ENCODE data around the gene PARP16. TPM values are rescaled to one million over a fixed set of nuclear protein-coding genes. Genes with fewer than 3 reads are reported as not detected.

PARP16 gene
- 10 to 100 TPM; 12.3 TPM for total RNA-seq

GRCh38 chr15:65286704-65287519, at the start of gene PARP16:
PARP16 (minus strand) TSS chr15:65286883; CDS start chr15:65286426, 457 bp downstream.
- no peaks in the 10 kb centered on the region for H3K27me3 Mint-ChIP-seq
- intact Hi-C loops (cut with micrococcal nuclease), result loop anchor here (1.0 to 5.0 kb wide), 2 partner anchors 9 to 40 kb away; partner anchors contain the start of gene RNU5A-1

GRCh38 chr15:65335278-65336055, 48.8 kb upstream of the PARP16 start:
- DNase-seq, result no peak
- POLR2A ChIA-PET, result no interaction called here
- H3K4me3 Mint-ChIP-seq, result no peak overlapping the region
- H3K27ac Mint-ChIP-seq, result no peak overlapping the region
- no peaks in the 10 kb centered on the region for H3K36me3 Mint-ChIP-seq
- H3K27me3 Mint-ChIP-seq, result peaks cover 4% of the 10 kb centered on the region
- intact Hi-C loops (cut with micrococcal nuclease), result no loop called here
- CTCF ChIA-PET, result no interaction called here
- H3K9me3 Mint-ChIP-seq, result no peaks in the 10 kb centered on the region
- H3K4me1 Mint-ChIP-seq (ENCODE audit: low read depth), result no peaks in the 10 kb centered on the region

More at GRCh38 chr15:65286704-65287519, at the start of gene PARP16:
- H3K36me3 Mint-ChIP-seq, result peaks cover 5% of the 10 kb centered on the region
- peak within 1 kb of the TSS; percentile 77 for H3K27ac Mint-ChIP-seq
- H3K9me3 Mint-ChIP-seq, result no peaks in the 10 kb centered on the region
- ChIA-PET CTCF (interaction anchor here (0.6 to 2.9 kb wide), 24 partner anchors 8 to 293 kb away, joined by 3 to 29 read pairs (median 4); partner anchors contain the start of genes CILP, CLPX, RNU5A-1 and RNU5B-1), POLR2A (interaction anchor here (0.8 to 3.7 kb wide), 8 partner anchors 10 to 297 kb away, joined by 3 to 68 read pairs (median 5); partner anchors contain the start of genes CLPX, RNU5A-1, RNU5B-1 and SPG21)
- DNase-seq, result peak; percentile 95
- H3K4me3 Mint-ChIP-seq, result peak within 1 kb of the TSS; percentile 83
- H3K4me1 Mint-ChIP-seq (ENCODE audit: low read depth), result peaks cover 34% of the 10 kb centered on the region

GRCh38 chr15:65334586-65335231, 48.0 kb upstream of the PARP16 start:
- no peaks in the 10 kb centered on the region for H3K36me3 Mint-ChIP-seq
- peaks cover 7% of the 10 kb centered on the region for H3K27me3 Mint-ChIP-seq
- H3K4me1 Mint-ChIP-seq (ENCODE audit: low read depth), result no peaks in the 10 kb centered on the region
- DNase-seq, result no peak
- POLR2A ChIA-PET, result no interaction called here
- H3K4me3 Mint-ChIP-seq, result no peak overlapping the region
- CTCF ChIA-PET, result no interaction called here
- H3K27ac Mint-ChIP-seq, result no peak overlapping the region
- no peaks in the 10 kb centered on the region for H3K9me3 Mint-ChIP-seq
- intact Hi-C loops (cut with micrococcal nuclease), result no loop called here

GRCh38 chr15:65333856-65334255, 47.2 kb upstream of the PARP16 start:
- DNase-seq, result no peak
- CTCF ChIA-PET, result no interaction called here
- H3K4me3 Mint-ChIP-seq, result no peak overlapping the region
- H3K4me1 Mint-ChIP-seq (ENCODE audit: low read depth), result no peaks in the 10 kb centered on the region
- no peak overlapping the region for H3K27ac Mint-ChIP-seq
- intact Hi-C loops (cut with micrococcal nuclease), result no loop called here
- peaks cover 5% of the 10 kb centered on the region for H3K27me3 Mint-ChIP-seq
- POLR2A ChIA-PET, result no interaction called here
- no peaks in the 10 kb centered on the region for H3K9me3 Mint-ChIP-seq
- H3K36me3 Mint-ChIP-seq, result no peaks in the 10 kb centered on the region

GRCh38 chr15:65333148-65333820, 46.6 kb upstream of the PARP16 start:
- Mint-ChIP-seq H3K4me3 (no peak overlapping the region), H3K36me3 (no peaks in the 10 kb centered on the region), H3K9me3 (no peaks in the 10 kb centered on the region), H3K27me3 (peaks cover 5% of the 10 kb centered on the region), H3K27ac (no peak overlapping the region), H3K4me1 (ENCODE audit: low read depth) (no peaks in the 10 kb centered on the region)
- intact Hi-C loops (cut with micrococcal nuclease), result no loop called here
- POLR2A ChIA-PET, result no interaction called here
- DNase-seq, result no peak
- CTCF ChIA-PET, result no interaction called here

- no peaks in the 10 kb centered on the region for H3K4me1 Mint-ChIP-seq (ENCODE audit: low read depth)
- no peak overlapping the region for H3K27ac Mint-ChIP-seq
Observed at GRCh38 chr15:65332391-65333147, 45.9 kb upstream of the PARP16 start.

GRCh38 chr15:65331811-65332210, 45.1 kb upstream of the PARP16 start:
- intact Hi-C loops (cut with micrococcal nuclease), result no loop called here
- no peak overlapping the region for H3K27ac Mint-ChIP-seq
- no peak for DNase-seq
- H3K9me3 Mint-ChIP-seq, result no peaks in the 10 kb centered on the region
- peaks cover 7% of the 10 kb centered on the region for H3K27me3 Mint-ChIP-seq
- H3K4me1 Mint-ChIP-seq (ENCODE audit: low read depth), result no peaks in the 10 kb centered on the region
- ChIA-PET POLR2A (no interaction called here), CTCF (no interaction called here)
- H3K4me3 Mint-ChIP-seq, result no peak overlapping the region
- no peaks in the 10 kb centered on the region for H3K36me3 Mint-ChIP-seq

More at GRCh38 chr15:65332391-65333147, 45.9 kb upstream of the PARP16 start:
- DNase-seq, result no peak
- CTCF ChIA-PET, result no interaction called here
- no peak overlapping the region for H3K4me3 Mint-ChIP-seq
- intact Hi-C loops (cut with micrococcal nuclease), result no loop called here
- POLR2A ChIA-PET, result no interaction called here
- H3K27me3 Mint-ChIP-seq, result peaks cover 7% of the 10 kb centered on the region
- no peaks in the 10 kb centered on the region for H3K36me3 Mint-ChIP-seq
- H3K9me3 Mint-ChIP-seq, result no peaks in the 10 kb centered on the region

- Mint-ChIP-seq H3K4me3 (no peak overlapping the region), H3K27ac (no peak overlapping the region), H3K9me3 (no peaks in the 10 kb centered on the region), H3K4me1 (ENCODE audit: low read depth) (no peaks in the 10 kb centered on the region), H3K27me3 (peaks cover 7% of the 10 kb centered on the region), H3K36me3 (no peaks in the 10 kb centered on the region)
- DNase-seq, result no peak
- CTCF ChIA-PET, result no interaction called here
- POLR2A ChIA-PET, result no interaction called here
- intact Hi-C loops (cut with micrococcal nuclease), result no loop called here
Observed at GRCh38 chr15:65330934-65331645, 44.4 kb upstream of the PARP16 start.

- CTCF ChIA-PET, result interaction anchor here (1.0 kb wide), 1 partner anchor 55 kb away, joined by 5 read pairs; no protein-coding TSS in a partner anchor
- POLR2A ChIA-PET, result no interaction called here
- intact Hi-C loops (cut with micrococcal nuclease), result no loop called here
Observed at GRCh38 chr15:65329984-65330735, 43.5 kb upstream of the PARP16 start.

GRCh38 chr15:65329288-65329983, 42.8 kb upstream of the PARP16 start:
- Mint-ChIP-seq H3K27ac (no peak overlapping the region), H3K27me3 (peaks cover 7% of the 10 kb centered on the region), H3K36me3 (no peaks in the 10 kb centered on the region), H3K4me3 (no peak overlapping the region), H3K4me1 (ENCODE audit: low read depth) (no peaks in the 10 kb centered on the region), H3K9me3 (no peaks in the 10 kb centered on the region)
- ChIA-PET POLR2A (no interaction called here), CTCF (interaction anchor here (1.0 kb wide), 2 partner anchors 11 to 55 kb away, joined by 5 read pairs; no protein-coding TSS in a partner anchor)
- no peak for DNase-seq
- intact Hi-C loops (cut with micrococcal nuclease), result no loop called here

More at GRCh38 chr15:65329984-65330735, 43.5 kb upstream of the PARP16 start:
- Mint-ChIP-seq H3K4me1 (ENCODE audit: low read depth) (no peaks in the 10 kb centered on the region), H3K4me3 (no peak overlapping the region), H3K27ac (no peak overlapping the region), H3K36me3 (no peaks in the 10 kb centered on the region), H3K27me3 (peaks cover 7% of the 10 kb centered on the region), H3K9me3 (no peaks in the 10 kb centered on the region)
- no peak for DNase-seq
